GM23338 (cell line): Measurements from ENCODE around the gene OMA1. TPM values are rescaled to one million over a fixed set of nuclear protein-coding genes. Genes with fewer than 3 reads are reported as not detected.
"Not testable (repeated sequence)": the region's sequence is repeated elsewhere in the genome, so short reads cannot be mapped to it uniquely, and the experiment has no call there.

ENCODE experiments used
- ATAC-seq: fragments of 200-7000 bp; cut with Tn5 transposase; 3 replicates; pipeline ENCODE4 v1.9.1; 2020
- DNase-seq: peaks from one replicate; pipeline ENCODE4 v3.0.0-alpha.2; 2015; ENCODE audit warnings: low spot score
- H2AFZ ChIP-seq: fragments of 200-600 bp; sonication (generic); 2 replicates; pipeline ENCODE4 v1.8.0; 2016; ENCODE audit warnings: antibody characterized with exemption, mild to moderate bottlenecking, moderate library complexity
- H3F3A ChIP-seq: fragments of 200-600 bp; sonication (generic); replicated peaks from 2 replicates; pipeline ENCODE4 v1.8.0; 2017; ENCODE audit warnings: antibody characterized with exemption, mixed run types, low read depth
- H3K27ac ChIP-seq: fragments of 200-600 bp; sonication (generic); 2 replicates; pipeline ENCODE4 v1.6.1; 2016; ENCODE audit warnings: low read depth
- H3K27me3 ChIP-seq: fragments of 200-600 bp; sonication (generic); 2 replicates; pipeline ENCODE4 v1.8.0; 2016; ENCODE audit warnings: mild to moderate bottlenecking, mixed run types, moderate library complexity; ENCODE audit not compliant: insufficient read depth
- H3K36me3 ChIP-seq: fragments of 200-600 bp; sonication (generic); 2 replicates; pipeline ENCODE4 v1.8.0; 2016; ENCODE audit warnings: mild to moderate bottlenecking; ENCODE audit not compliant: insufficient read depth
- H3K4me1 ChIP-seq: fragments of 200-600 bp; sonication (generic); 2 replicates; pipeline ENCODE4 v1.8.0; 2016; ENCODE audit warnings: mild to moderate bottlenecking, moderate library complexity; ENCODE audit not compliant: insufficient read depth
- H3K4me2 ChIP-seq: fragments of 200-600 bp; sonication (generic); 2 replicates; pipeline ENCODE4 v1.7.1; 2017; ENCODE audit warnings: mixed run types
- H3K4me3 ChIP-seq: fragments of 200-600 bp; sonication (generic); 2 replicates; pipeline ENCODE4 v1.6.1; 2016; ENCODE audit warnings: mixed run types
- H3K79me2 ChIP-seq: fragments of 200-600 bp; sonication (generic); replicated peaks from 2 replicates; pipeline ENCODE4 v1.8.0; 2017; ENCODE audit warnings: mild to moderate bottlenecking; ENCODE audit not compliant: insufficient read depth
- H3K9me2 ChIP-seq: fragments of 200-600 bp; sonication (generic); 2 replicates; pipeline ENCODE4 v1.8.0; 2017; ENCODE audit not compliant: insufficient read depth
- H4K20me1 ChIP-seq: fragments of 200-600 bp; sonication (generic); replicated peaks from 2 replicates; pipeline ENCODE4 v1.8.0; 2017; ENCODE audit warnings: mild to moderate bottlenecking; ENCODE audit not compliant: insufficient read depth
- H3K27ac Mint-ChIP-seq: 2 replicates; pipeline ENCODE4 v1.8.0; 2020; ENCODE audit warnings: inconsistent platforms, mild to moderate bottlenecking, moderate library complexity, mixed read lengths
- H3K27me3 Mint-ChIP-seq: 3 replicates; pipeline ENCODE4 v1.8.0; 2022; ENCODE audit warnings: low read depth, mild to moderate bottlenecking, moderate library complexity, mixed read lengths, inconsistent platforms; ENCODE audit not compliant: insufficient read depth, poor library complexity
- H3K36me3 Mint-ChIP-seq: 3 replicates; pipeline ENCODE4 v1.8.0; 2021; ENCODE audit warnings: low read depth, mild to moderate bottlenecking, inconsistent platforms, moderate library complexity, mixed read lengths
- H3K4me1 Mint-ChIP-seq: 3 replicates; pipeline ENCODE4 v1.8.0; 2020; ENCODE audit warnings: mild to moderate bottlenecking, inconsistent platforms, mixed read lengths
- H3K4me3 Mint-ChIP-seq: 3 replicates; pipeline ENCODE4 v1.8.0; 2021; ENCODE audit warnings: moderate library complexity, mild to moderate bottlenecking, inconsistent platforms, mixed read lengths
- H3K9me3 Mint-ChIP-seq: 3 replicates; pipeline ENCODE4 v1.8.0; 2020; ENCODE audit warnings: moderate library complexity, mild to moderate bottlenecking, inconsistent platforms, mixed read lengths
- CREB1 ChIP-seq: fragments of 250-450 bp; sonication (Bioruptor Pico); IDR thresholded peaks from 2 replicates; pipeline ENCODE4 v1.5.0; 2020; ENCODE audit warnings: low read depth, mild to moderate bottlenecking, moderate library complexity
- CTCF ChIP-seq, 2 experiments: fragments of 200-600 bp in 1 of 2; sonication (generic) in 1 of 2; conservative IDR thresholded peaks; 2 replicates each; pipeline versions ENCODE4 v1.5.1 to v1.6.1; 2016 to 2017; ENCODE audit warnings: antibody characterized with exemption in 2 of 2, low read depth in 2 of 2, mild to moderate bottlenecking in 2 of 2, moderate library complexity in 1 of 2
- ETS1 ChIP-seq: IDR thresholded peaks from 2 replicates; pipeline ENCODE4 v1.6.1; 2016; ENCODE audit warnings: antibody characterized with exemption
- EZH2 ChIP-seq: fragments of 200-600 bp; sonication (generic); IDR thresholded peaks from one replicate; pipeline ENCODE4 v1.8.0; 2017; ENCODE audit warnings: antibody characterized with exemption, mild to moderate bottlenecking, low read depth; ENCODE audit not compliant: unreplicated experiment
- EZH2phosphoT487 ChIP-seq: fragments of 200-600 bp; sonication (generic); IDR thresholded peaks from one replicate; pipeline ENCODE4 v1.8.1; 2018; ENCODE audit warnings: antibody characterized with exemption; ENCODE audit not compliant: unreplicated experiment
- JUNB ChIP-seq: IDR thresholded peaks from one replicate; pipeline ENCODE4 v1.6.1; 2016; ENCODE audit warnings: antibody characterized with exemption; ENCODE audit not compliant: unreplicated experiment
- NANOG ChIP-seq: IDR thresholded peaks from 2 replicates; pipeline ENCODE4 v1.6.1; 2016; ENCODE audit warnings: antibody characterized with exemption, borderline replicate concordance
- POLR2AphosphoS5 ChIP-seq: IDR thresholded peaks from 2 replicates; pipeline ENCODE4 v1.6.1; 2016; ENCODE audit warnings: antibody characterized with exemption, low read depth
- REST ChIP-seq: IDR thresholded peaks from one replicate; pipeline ENCODE4 v1.6.1; 2018; ENCODE audit warnings: antibody characterized with exemption; ENCODE audit not compliant: unreplicated experiment
- STAT1 ChIP-seq: IDR thresholded peaks from one replicate; pipeline ENCODE4 v1.6.1; 2016; ENCODE audit warnings: antibody characterized with exemption; ENCODE audit not compliant: unreplicated experiment
- ZNF114 ChIP-seq: fragments of 250-450 bp; sonication (Bioruptor Pico); IDR thresholded peaks from 2 replicates; pipeline ENCODE4 v1.5.0; 2020; ENCODE audit warnings: mild to moderate bottlenecking, moderate library complexity
- ZNF331 ChIP-seq: fragments of 250-450 bp; sonication (Bioruptor Pico); IDR thresholded peaks from 2 replicates; pipeline ENCODE4 v1.5.0; 2020; ENCODE audit warnings: low read depth, mild to moderate bottlenecking, moderate library complexity
- polyA plus RNA-seq: library from polyadenylated mRNA; unstranded; fragments of >200 nt; fragmentation: Nextera tagmentation; extraction: Ambion mirVana; gene quantifications from 2 replicates; pipeline ENCODE4 v1.2.1, GENCODE V29; 2016
- total RNA-seq: library from RNA; depleted of rRNA; stranded (reverse); fragments of >200 nt; shearing (Covaris generic); gene quantifications from 2 replicates; pipeline ENCODE4 v1.2.3, GENCODE V29; 2014

Gene OMA1
- total and polyA plus RNA-seq, 2 experiments from 2014 or later: 21.3 to 33.1 TPM

GRCh38 chr1:58551186-58552140 lies 4.9 kb upstream of the OMA1 start (continued):
- TF ChIP-seq EZH2phosphoT487 (no peak), STAT1 (no peak), JUNB (no peak), NANOG (no peak), CTCF (conservative IDR thresholded peaks at IDR 0.05; ENCODE audit: low read depth in 2 of 2) (no peak), EZH2 (no peak), REST (no peak)

GRCh38 chr1:58549291-58549690 lies 2.8 kb upstream of the OMA1 start:
- H3K27ac ChIP-seq, H3F3A ChIP-seq, H3K36me3 Mint-ChIP-seq, H4K20me1 ChIP-seq, DNase-seq, H3K4me2 ChIP-seq, H3K27ac Mint-ChIP-seq, H3K27me3 ChIP-seq, ATAC-seq, H3K79me2 ChIP-seq, H3K9me3 Mint-ChIP-seq, H3K27me3 Mint-ChIP-seq, H3K4me3 Mint-ChIP-seq, H3K4me1 ChIP-seq, H3K36me3 ChIP-seq, H3K9me2 ChIP-seq, H3K4me3 ChIP-seq, H2AFZ ChIP-seq: not testable (repeated sequence)
- H3K4me1 Mint-ChIP-seq: peaks cover 17% of the 10 kb centered on the region

GRCh38 chr1:58548371-58548770 lies 1.8 kb upstream of the OMA1 start:
- Histone ChIP-seq H3K4me2 (no peak overlapping the region), H3K4me1 (peaks cover 10% of the 10 kb centered on the region), H3K27ac (no peak overlapping the region), H2AFZ (no peak overlapping the region), H3K79me2 (no peaks in the 10 kb centered on the region), H3K27me3 (no peaks in the 10 kb centered on the region), H3K36me3 (no peaks in the 10 kb centered on the region), H4K20me1 (no peaks in the 10 kb centered on the region), H3K9me2 (no peaks in the 10 kb centered on the region), H3F3A (no peaks in the 10 kb centered on the region), H3K4me3 (no peak overlapping the region)
- Mint-ChIP-seq H3K9me3 (no peaks in the 10 kb centered on the region), H3K27ac (no peak overlapping the region), H3K27me3 (peaks cover 7% of the 10 kb centered on the region), H3K4me1 (peaks cover 17% of the 10 kb centered on the region), H3K36me3 (no peaks in the 10 kb centered on the region; the same call in 2 of the 3 replicates), H3K4me3 (no peak overlapping the region)
- DNase-seq (no peak), ATAC-seq (no peak)
- no peak for TF ChIP-seq ZNF331 (CRISPR knock-in tag)
- no peak for TF ChIP-seq CREB1 (CRISPR knock-in tag)
- TF ChIP-seq EZH2phosphoT487: no peak
- TF ChIP-seq ETS1: no peak
- no peak for TF ChIP-seq NANOG
- no peak for TF ChIP-seq ZNF114 (CRISPR knock-in tag)
- TF ChIP-seq POLR2AphosphoS5: no peak
